Esophagus mucosa (tissue), 1 donor: ENCODE data around the gene NEO1. TPM values are rescaled to one million over a fixed set of nuclear protein-coding genes. Genes with fewer than 3 reads are reported as not detected.
"Not testable (repeated sequence)": the region's sequence is repeated elsewhere in the genome, so short reads cannot be mapped to it uniquely, and the experiment has no call there.

Experiments
- ATAC-seq: fragments of 200-7000 bp; cut with Tn5 transposase; one replicate; pipeline ENCODE4 v1.9.1; 2020
- total RNA-seq: library from RNA; stranded (reverse); gene quantifications from one replicate; pipeline ENCODE4 v1.2.4, GENCODE V29; 2023
- donor health status: DM: yes; HTN: yes; CAD: no.

The NEO1 gene
- total RNA-seq, 1 donor from 2014 or later = 10.6 TPM

- ATAC-seq = no peak
Measured at GRCh38 chr15:73143763-73144155, 91.5 kb downstream of the NEO1 start.

GRCh38 chr15:73146419-73146818 is 94.2 kb downstream of the NEO1 start:
- no peak for ATAC-seq

GRCh38 chr15:73150831-73151230 is 98.6 kb downstream of the NEO1 start:
- peak; percentile 99 for ATAC-seq

GRCh38 chr15:73153024-73153423 is 100.8 kb downstream of the NEO1 start:
- ATAC-seq = no peak

GRCh38 chr15:73153447-73153846 is 101.2 kb downstream of the NEO1 start:
- no peak for ATAC-seq

- ATAC-seq = no peak
Measured at GRCh38 chr15:73156431-73157191, 104.3 kb downstream of the NEO1 start.

GRCh38 chr15:73161546-73161945 is 109.3 kb downstream of the NEO1 start:
- no peak for ATAC-seq

GRCh38 chr15:73165435-73165834 is 113.2 kb downstream of the NEO1 start:
- ATAC-seq = no peak

GRCh38 chr15:73165844-73166243 is 113.6 kb downstream of the NEO1 start:
- ATAC-seq = no peak

GRCh38 chr15:73166711-73167110 is 114.4 kb downstream of the NEO1 start:
- not testable (repeated sequence) for ATAC-seq

- ATAC-seq = no peak
Measured at GRCh38 chr15:73168487-73168886, 116.2 kb downstream of the NEO1 start.

- no peak for ATAC-seq
Measured at GRCh38 chr15:73171711-73172110, 119.4 kb downstream of the NEO1 start.

GRCh38 chr15:73172508-73172907 is 120.2 kb downstream of the NEO1 start:
- no peak for ATAC-seq

- no peak for ATAC-seq
Measured at GRCh38 chr15:73174171-73174570, 121.9 kb downstream of the NEO1 start.

GRCh38 chr15:73175382-73175781 is 123.1 kb downstream of the NEO1 start:
- no peak for ATAC-seq

- ATAC-seq = no peak
Measured at GRCh38 chr15:73176598-73176997, 124.3 kb downstream of the NEO1 start.

GRCh38 chr15:73183071-73183470 is 130.8 kb downstream of the NEO1 start:
- no peak for ATAC-seq

- no peak for ATAC-seq
Measured at GRCh38 chr15:73190189-73190601, 137.9 kb downstream of the NEO1 start.

GRCh38 chr15:73195166-73195565 is 142.9 kb downstream of the NEO1 start:
- no peak for ATAC-seq

- no peak for ATAC-seq
Measured at GRCh38 chr15:73196113-73196512, 143.8 kb downstream of the NEO1 start.

- ATAC-seq = no peak
Measured at GRCh38 chr15:73200339-73200738, 148.1 kb downstream of the NEO1 start.

- no peak for ATAC-seq
Measured at GRCh38 chr15:73210630-73211029, 158.4 kb downstream of the NEO1 start.

GRCh38 chr15:73212424-73212823 is 160.2 kb downstream of the NEO1 start:
- ATAC-seq = no peak

- not testable (repeated sequence) for ATAC-seq
Measured at GRCh38 chr15:73221450-73221849, 169.2 kb downstream of the NEO1 start.
